H1 (cell line): Measurements from ENCODE around the gene BBS7. TPM values are rescaled to one million over a fixed set of nuclear protein-coding genes. Genes with fewer than 3 reads are reported as not detected.

Experiments
- CTCF ChIA-PET: fragments of 300-600 bp; sonication (Branson Sonifier 250); formaldehyde crosslinking; loops from one replicate; lab custom pipeline; 2021; ENCODE audit not compliant: partially characterized antibody; lab: Charles Lee
- POLR2A ChIA-PET: fragments of 300-600 bp; sonication (Branson Sonifier 250); formaldehyde crosslinking; loops from one replicate; lab custom pipeline; 2021; ENCODE audit warnings: inconsistent platforms; ENCODE audit not compliant: partially characterized antibody; lab: Charles Lee
- DNase-seq, 2 experiments: peaks; one replicate each; pipeline versions ENCODE4 v3.0.0 to v3.0.0-alpha.2; 2010 to 2022; ENCODE audit warnings: low spot score in 2 of 2, low read depth in 1 of 2, mixed read lengths in 1 of 2
- FAIRE-seq: peaks from 2 replicates; lab custom pipeline; 2011; peaks lifted over from hg19 to GRCh38; lab: Jason Lieb, UNC
- H2AFZ ChIP-seq: 2 replicates; pipeline ENCODE4 v1.8.1; 2012; ENCODE audit warnings: low read length, inconsistent platforms
- H2AK5ac ChIP-seq: 2 replicates; pipeline ENCODE4 v1.6.1; 2013; ENCODE audit warnings: low read depth, low read length
- H2BK120ac ChIP-seq: replicated peaks from 2 replicates; pipeline ENCODE3; 2013; ENCODE audit warnings: low read depth, low read length, inconsistent platforms
- H2BK12ac ChIP-seq: 2 replicates; pipeline ENCODE4 v1.6.1; 2013; ENCODE audit warnings: low read depth, low read length
- H2BK15ac ChIP-seq: 2 replicates; pipeline ENCODE4 v1.6.1; 2013; ENCODE audit warnings: low read length
- H2BK20ac ChIP-seq: 2 replicates; pipeline ENCODE4 v1.6.1; 2013; ENCODE audit warnings: low read length
- H2BK5ac ChIP-seq: 2 replicates; pipeline ENCODE4 v1.6.1; 2013; ENCODE audit warnings: low read depth, low read length
- H3K14ac ChIP-seq: 2 replicates; pipeline ENCODE4 v1.6.1; 2013; ENCODE audit warnings: inconsistent platforms; ENCODE audit not compliant: insufficient read length
- H3K18ac ChIP-seq: 2 replicates; pipeline ENCODE4 v1.6.1; 2013; ENCODE audit warnings: low read length; ENCODE audit errors: extremely low read depth
- H3K23ac ChIP-seq: 2 replicates; pipeline ENCODE4 v1.6.1; 2013; ENCODE audit warnings: inconsistent platforms; ENCODE audit not compliant: insufficient read length
- H3K23me2 ChIP-seq: 2 replicates; pipeline ENCODE4 v1.6.1; 2013; ENCODE audit warnings: low read depth, low read length
- H3K27ac ChIP-seq: 2 replicates; pipeline ENCODE4 v1.6.1; 2011; ENCODE audit warnings: low read depth, low read length, inconsistent platforms
- H3K27me3 ChIP-seq, 4 experiments: replicated peaks in 1 of 4; 1 replicate in 1 of 4; 2 replicates in 3 of 4; pipeline versions ENCODE4 v1.6.1 to v1.8.1; 2011 to 2013; ENCODE audit warnings: low read length in 3 of 4, mild to moderate bottlenecking in 3 of 4, inconsistent platforms in 2 of 4, mixed read lengths in 2 of 4, moderate library complexity in 1 of 4; ENCODE audit not compliant: control insufficient read depth in 3 of 4, insufficient read depth in 3 of 4; ENCODE audit errors: extremely low read depth in 1 of 4
- H3K36me3 ChIP-seq, 4 experiments: 2 replicates each; pipeline versions ENCODE4 v1.6.1 to v1.8.1; 2011 to 2013; ENCODE audit warnings: mild to moderate bottlenecking in 4 of 4, low read length in 3 of 4, moderate library complexity in 2 of 4, control low read depth in 1 of 4, inconsistent platforms in 1 of 4; ENCODE audit not compliant: insufficient read depth in 4 of 4, control insufficient read depth in 2 of 4
- H3K4ac ChIP-seq: replicated peaks from 2 replicates; pipeline ENCODE3; 2013; ENCODE audit warnings: low read length, low read depth, mixed read lengths, inconsistent platforms; ENCODE audit not compliant: insufficient read length
- H3K4me1 ChIP-seq, 4 experiments: replicated peaks in 1 of 4; 1 replicate in 1 of 4; 2 replicates in 3 of 4; pipeline versions ENCODE4 v1.6.1 to v1.8.1; 2011 to 2013; ENCODE audit warnings: low read length in 3 of 4, inconsistent platforms in 2 of 4, mixed read lengths in 1 of 4; ENCODE audit not compliant: insufficient read depth in 4 of 4, control insufficient read depth in 3 of 4
- H3K4me2 ChIP-seq, 2 experiments: 2 replicates each; pipeline versions ENCODE4 v1.6.1 to v1.8.1; 2011 to 2013; ENCODE audit warnings: low read depth in 2 of 2, low read length in 2 of 2, control low read depth in 1 of 2, inconsistent platforms in 1 of 2, mild to moderate bottlenecking in 1 of 2; ENCODE audit not compliant: insufficient read depth in 1 of 2
- H3K4me3 ChIP-seq, 4 experiments: fragments of 200-600, 300-600 bp in 1 of 4; sonication (generic), shearing (Covaris generic), sonication (Bioruptor Twin) in 1 of 4; 2 replicates each; pipeline versions ENCODE4 v1.5.1 to v1.8.1; 2011 to 2016; ENCODE audit warnings: low read length in 4 of 4, low read depth in 3 of 4, control low read depth in 2 of 4, inconsistent platforms in 2 of 4, mild to moderate bottlenecking in 2 of 4, mixed read lengths in 1 of 4, moderate library complexity in 1 of 4; ENCODE audit not compliant: insufficient read depth in 2 of 4; ENCODE audit errors: extremely low read depth in 1 of 4
- H3K56ac ChIP-seq: replicated peaks from 2 replicates; pipeline ENCODE3; 2013; ENCODE audit warnings: low read depth, mild to moderate bottlenecking, mixed read lengths, low read length, inconsistent platforms; ENCODE audit not compliant: insufficient read length
- H3K79me1 ChIP-seq: 2 replicates; pipeline ENCODE4 v1.6.1; 2013; ENCODE audit warnings: low read depth, low read length, control low read depth
- H3K79me2 ChIP-seq, 2 experiments: 2 replicates each; pipeline versions ENCODE4 v1.6.1 to v1.8.1; 2012 to 2013; ENCODE audit warnings: low read length in 2 of 2, mild to moderate bottlenecking in 2 of 2, inconsistent platforms in 1 of 2; ENCODE audit not compliant: insufficient read depth in 2 of 2, control insufficient read depth in 1 of 2
- H3K9ac ChIP-seq, 4 experiments: replicated peaks in 1 of 4; 1 replicate in 1 of 4; 2 replicates in 3 of 4; pipeline versions ENCODE4 v1.6.1 to v1.8.1; 2011 to 2013; ENCODE audit warnings: low read depth in 3 of 4, low read length in 3 of 4, control low read depth in 2 of 4, mild to moderate bottlenecking in 2 of 4, moderate library complexity in 2 of 4, inconsistent platforms in 1 of 4; ENCODE audit errors: extremely low read depth in 1 of 4
- H3K9me3 ChIP-seq, 2 experiments: 2 replicates each; pipeline versions ENCODE4 v1.6.1 to v1.8.1; 2012 to 2013; ENCODE audit warnings: mild to moderate bottlenecking in 2 of 2, moderate library complexity in 2 of 2, control low read depth in 1 of 2, inconsistent platforms in 1 of 2, low read depth in 1 of 2, low read length in 1 of 2, mixed read lengths in 1 of 2; ENCODE audit not compliant: insufficient read depth in 2 of 2
- H4K20me1 ChIP-seq, 2 experiments: replicated peaks in 1 of 2; 2 replicates each; pipeline versions ENCODE3 to v1.8.1; 2011 to 2013; ENCODE audit warnings: inconsistent platforms in 2 of 2, low read length in 2 of 2, mild to moderate bottlenecking in 1 of 2; ENCODE audit not compliant: insufficient read depth in 2 of 2, control insufficient read depth in 1 of 2
- H4K5ac ChIP-seq: 2 replicates; pipeline ENCODE4 v1.6.1; 2013; ENCODE audit warnings: low read length, low read depth, mixed read lengths, inconsistent platforms; ENCODE audit not compliant: insufficient read length
- H4K8ac ChIP-seq: 2 replicates; pipeline ENCODE4 v1.8.0; 2013; ENCODE audit warnings: mild to moderate bottlenecking, moderate library complexity, low read length, inconsistent platforms; ENCODE audit not compliant: insufficient read depth; ENCODE audit errors: extremely low read depth
- H4K91ac ChIP-seq: replicated peaks from 2 replicates; pipeline ENCODE3; 2013; ENCODE audit warnings: low read length, mixed read lengths, inconsistent platforms; ENCODE audit not compliant: insufficient read length
- WGBS, 2 experiments: shearing (Covaris generic) in 1 of 2; methylation state at CpG; one replicate each; pipeline versions ENCODE4 v1.1.6 to v1.1.7; 2013 to 2015; ENCODE audit warnings: low lambda C conversion rate in 2 of 2, mixed read lengths in 2 of 2, inconsistent platforms in 1 of 2, low coverage in 1 of 2, missing lambda C conversion rate in 1 of 2; ENCODE audit not compliant: insufficient replicate concordance in 2 of 2, insufficient coverage in 1 of 2, insufficient read length in 1 of 2; ENCODE audit errors: extremely low coverage in 1 of 2, missing lambda C conversion rate in 1 of 2; 5-methylcytosine and 5-hydroxymethylcytosine counted together
- polyA plus RNA-seq, 7 experiments: library from polyadenylated mRNA; depleted of rRNA in 3 of 7; stranded (reverse) in 5 of 7; unstranded in 2 of 7; fragments of >200 nt in 5 of 7; fragments of 200-250 nt in 2 of 7; gene quantifications; 1 replicate in 5 of 7; 2 replicates in 1 of 7; 4 replicates in 1 of 7; pipeline versions ENCODE4 v1.2.1 to v1.2.3, GENCODE V29; 2011 to 2013; ENCODE audit warnings: missing spikeins in 2 of 7, mixed read lengths in 2 of 7
- total RNA-seq: library from RNA; stranded (reverse); fragmentation: NEBNext Ultra II Directional; extraction: Animal tissue kit (Norgen Biotek cat#: 25700); gene quantifications from 2 replicates; pipeline ENCODE4 v1.2.1, GENCODE V29; 2021
- TF ChIP-seq, protein P1 (sequence below): IDR thresholded peaks from 2 replicates; pipeline ENCODE4 v1.6.1; 2012; ENCODE audit warnings: inconsistent platforms

Gene BBS7
- total and polyA plus RNA-seq, 2 of the 8 experiments (the other 6 are each of a cell fraction or from before 2014, with no cell fraction given), result 16.6 to 21.5 TPM

DNA sequence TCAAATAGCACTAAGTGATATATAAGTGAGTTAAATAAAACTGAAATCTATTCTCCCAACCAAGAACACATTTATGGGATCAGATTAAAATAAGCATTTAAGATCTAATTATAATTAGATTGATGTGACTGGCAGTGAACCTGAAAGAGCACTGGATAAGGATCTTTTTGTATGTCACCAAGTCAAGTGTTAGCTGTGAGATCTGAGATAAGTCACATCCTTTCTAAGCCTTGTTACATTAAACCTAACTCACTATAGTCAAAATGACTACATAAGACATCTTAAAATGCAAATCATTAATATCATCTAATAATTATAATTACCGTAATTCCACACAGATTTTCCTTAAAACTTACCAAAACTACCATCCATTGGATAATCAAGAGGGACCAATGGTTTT, 48.2 kb downstream of the BBS7 start:
- Histone ChIP-seq H4K5ac (no peak overlapping the region), H3K18ac (no peak overlapping the region), H3K9ac (no peak overlapping the region), H3K4ac (no peak overlapping the region), H2AFZ (no peak overlapping the region), H2BK15ac (no peak overlapping the region), H3K14ac (no peak overlapping the region), H2BK12ac (no peak overlapping the region), H3K27ac (no peak overlapping the region), H2BK20ac (no peak overlapping the region), H2BK120ac (no peak overlapping the region), H3K4me2 (peak overlapping the region; percentile 55 to 69), H3K23me2 (no peaks in the 10 kb centered on the region), H4K20me1 (no peaks in the 10 kb centered on the region), H3K27me3 (no peaks in the 10 kb centered on the region), H2BK5ac (no peak overlapping the region), H3K23ac (no peak overlapping the region), H3K4me1 (no peaks in the 10 kb centered on the region; a peak in 2 of 7 replicates), H3K79me2 (peaks cover 5 to 28% of the 10 kb centered on the region in 2 experiments; a peak in 3 of 4 replicates), H3K9me3 (no peaks in the 10 kb centered on the region), H4K8ac (no peak overlapping the region), H2AK5ac (no peak overlapping the region), H3K56ac (no peak overlapping the region), H3K79me1 (no peaks in the 10 kb centered on the region; the same call in 1 of the 2 replicates), H3K36me3 (peaks cover 32 to 50% (median 39%) of the 10 kb centered on the region in 4 experiments), H3K4me3 (peak overlapping the region; percentile 72 to 100 (median 98); a peak in 5 of 8 replicates), H4K91ac (no peak overlapping the region)
- ChIA-PET CTCF (interaction anchor here (1.5 to 2.1 kb wide), 3 partner anchors 9 to 57 kb away, joined by 4 to 7 read pairs (median 5); partner anchors contain the start of gene SMIM43), POLR2A (interaction anchor here (0.7 to 12.6 kb wide), 3 partner anchors 9 to 20 kb away, joined by 3 to 246 read pairs (median 7); partner anchors contain the start of gene EXOSC9)
- FAIRE-seq (no peak), DNase-seq (no peak)
- TF ChIP-seq, protein P1, sequence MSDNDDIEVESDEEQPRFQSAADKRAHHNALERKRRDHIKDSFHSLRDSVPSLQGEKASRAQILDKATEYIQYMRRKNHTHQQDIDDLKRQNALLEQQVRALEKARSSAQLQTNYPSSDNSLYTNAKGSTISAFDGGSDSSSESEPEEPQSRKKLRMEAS, result no peak
- WGBS, 2 experiments, result 91 to 100% methylated on average over 1 of the region's 1 CpG
